Thymus (tissue), 11 donors: Measurements from ENCODE around the gene PLSCR3. TPM values are rescaled to one million over a fixed set of nuclear protein-coding genes. Genes with fewer than 3 reads are reported as not detected.

Source experiments
- DNase-seq, 9 donors: peaks; one replicate each; pipeline ENCODE4 v3.0.0-alpha.2; 2013; ENCODE audit warnings: low spot score in 9 of 9, low read depth in 6 of 9, missing footprints in 1 of 9
- H3K27ac ChIP-seq, 2 donors: one replicate each; pipeline ENCODE4 v1.5.1; 2013; ENCODE audit warnings: control low read depth in 1 of 2, low read depth in 1 of 2, low read length in 1 of 2, mild to moderate bottlenecking in 1 of 2, moderate library complexity in 1 of 2
- H3K27me3 ChIP-seq, 2 donors: one replicate each; pipeline ENCODE4 v1.5.1; 2013; ENCODE audit warnings: low read length in 1 of 2; ENCODE audit not compliant: control insufficient read depth in 2 of 2, insufficient read depth in 1 of 2
- H3K36me3 ChIP-seq, 2 donors: one replicate each; pipeline ENCODE4 v1.5.1; 2013; ENCODE audit warnings: low read length in 1 of 2, mild to moderate bottlenecking in 1 of 2, moderate library complexity in 1 of 2; ENCODE audit not compliant: control insufficient read depth in 2 of 2, insufficient read depth in 2 of 2
- H3K4me1 ChIP-seq, 2 donors: one replicate each; pipeline ENCODE4 v1.5.1; 2013; ENCODE audit warnings: low read length in 2 of 2; ENCODE audit not compliant: control insufficient read depth in 2 of 2, insufficient read depth in 2 of 2
- H3K4me3 ChIP-seq, 2 donors: one replicate each; pipeline ENCODE4 v1.5.1; 2013; ENCODE audit warnings: low read length in 2 of 2, control low read depth in 1 of 2, mild to moderate bottlenecking in 1 of 2
- H3K9me3 ChIP-seq, 2 donors: one replicate each; pipeline ENCODE4 v1.5.1; 2013; ENCODE audit warnings: low read length in 1 of 2, mild to moderate bottlenecking in 1 of 2; ENCODE audit not compliant: control insufficient read depth in 2 of 2, insufficient read depth in 1 of 2
- WGBS: extraction: QIAGEN DNeasy Blood & Tissue Kit; methylation state at CpG from one replicate; pipeline ENCODE4 v1.1.7; 2013; 5-methylcytosine and 5-hydroxymethylcytosine counted together
- polyA plus RNA-seq: library from polyadenylated mRNA; stranded (reverse); fragments of 200-250 nt; gene quantifications from one replicate; pipeline ENCODE4 v1.2.3, GENCODE V29; 2013
- total RNA-seq: library from RNA; stranded (reverse); fragments of 120-200 nt; gene quantifications from one replicate; pipeline ENCODE4 v1.2.4, GENCODE V29; 2013
- donor health status: healthy.

PLSCR3 gene
- total and polyA plus RNA-seq, 2 donors = 9.3 to 32.7 TPM

DNA sequence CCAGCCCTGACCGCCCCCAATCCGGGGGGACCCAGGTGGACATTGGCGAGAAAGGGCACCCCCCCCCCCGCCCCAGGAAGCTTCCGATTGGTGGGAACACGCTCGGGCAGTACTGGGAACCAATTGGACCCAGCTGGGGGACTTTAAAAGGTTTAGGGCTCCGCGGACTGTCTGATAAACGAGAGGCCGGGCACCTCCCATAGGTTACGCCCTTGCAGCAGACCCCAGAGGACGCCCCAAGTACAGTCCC lies 9.3 kb upstream of the PLSCR3 start:
- no peak for DNase-seq
- under 1% methylated on average over 13 of the region's 13 CpGs for WGBS
- H3K27ac ChIP-seq = peak overlapping the region; percentile 74 to 89

DNA sequence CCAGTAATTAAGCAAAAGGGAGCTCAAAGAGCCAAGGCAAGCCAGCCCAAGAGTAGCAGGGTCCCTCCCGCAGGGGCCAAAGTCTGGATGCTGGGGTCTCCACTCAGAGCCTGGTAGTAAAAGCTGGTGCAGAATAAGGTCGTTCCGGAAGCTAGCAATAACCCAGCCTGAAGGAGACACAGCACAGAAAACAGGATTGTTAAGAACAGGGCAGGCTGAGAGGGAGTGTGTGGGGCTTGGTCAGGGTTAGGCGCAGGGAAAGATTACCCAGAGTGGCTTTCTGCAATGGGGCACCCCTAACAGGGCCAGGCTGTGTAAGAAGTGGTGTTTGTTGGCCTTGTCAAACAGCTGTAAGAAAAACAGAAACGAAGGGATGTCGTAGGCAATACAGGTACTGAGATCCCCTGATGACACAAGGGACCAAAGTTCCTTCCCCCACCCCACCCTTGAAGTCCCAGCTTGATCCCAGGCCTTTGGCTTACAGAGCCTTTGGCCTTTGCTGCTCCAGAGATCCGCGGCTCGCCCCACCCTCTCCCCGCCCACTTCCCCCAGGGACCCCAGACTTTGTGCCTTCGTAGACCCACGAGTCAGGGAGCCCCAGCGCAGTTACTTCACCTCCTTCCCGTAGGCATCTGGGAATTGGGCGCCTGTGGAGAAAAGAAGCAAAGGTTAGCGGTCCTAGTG lies 8.9 kb upstream of the PLSCR3 start:
- 22% methylated on average over 16 of the region's 16 CpGs for WGBS
- peaks cover 33 to 38% of the 10 kb centered on the region in 2 donors for H3K27me3 ChIP-seq
- peak overlapping the region; percentile 74 to 89 for H3K27ac ChIP-seq
- H3K9me3 ChIP-seq = peaks cover 0 to 5% of the 10 kb centered on the region in 2 donors
- no peaks in the 10 kb centered on the region for H3K36me3 ChIP-seq
- DNase-seq = peak in 3 of 9 donors; percentile 35 to 62 (median 37)
- H3K4me3 ChIP-seq = peak overlapping the region; percentile 81 to 87
- H3K4me1 ChIP-seq = peaks cover 10 to 15% of the 10 kb centered on the region in 2 donors

More for the DNA sequence above, 9.3 kb upstream of the PLSCR3 start:
- H3K36me3 ChIP-seq = no peaks in the 10 kb centered on the region
- peaks cover 0 to 5% of the 10 kb centered on the region in 2 donors for H3K9me3 ChIP-seq
- H3K27me3 ChIP-seq = peaks cover 37 to 42% of the 10 kb centered on the region in 2 donors
- peaks cover 10 to 15% of the 10 kb centered on the region in 2 donors for H3K4me1 ChIP-seq
- peak overlapping the region; percentile 81 to 87 for H3K4me3 ChIP-seq

DNA sequence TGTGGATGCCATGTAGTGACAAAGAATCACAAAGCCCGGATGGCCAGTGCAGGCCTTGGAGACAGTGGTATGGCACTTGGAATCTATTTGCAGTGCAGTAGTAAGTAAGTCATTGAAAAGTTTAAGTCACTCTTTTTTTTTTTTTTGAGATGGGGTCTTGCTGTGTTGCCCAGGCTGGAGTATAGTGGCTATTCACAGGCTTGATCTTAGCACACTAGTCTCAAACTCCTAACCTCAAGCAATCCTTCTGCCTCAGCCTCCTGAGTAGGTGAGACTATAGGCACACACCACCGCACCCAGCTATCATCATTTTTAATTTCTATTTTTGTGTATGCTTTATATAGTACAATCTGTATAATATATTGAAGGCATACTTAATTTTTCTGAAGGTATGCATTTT lies 4.3 kb upstream of the PLSCR3 start:
- Histone ChIP-seq H3K36me3 (no peaks in the 10 kb centered on the region), H3K4me3 (no peak overlapping the region), H3K4me1 (peaks cover 16 to 21% of the 10 kb centered on the region in 2 donors), H3K9me3 (peaks cover 0 to 2% of the 10 kb centered on the region in 2 donors), H3K27ac (no peak overlapping the region), H3K27me3 (peaks cover 0 to 8% of the 10 kb centered on the region in 2 donors)
- no peak for DNase-seq
- 98% methylated on average over 2 of the region's 2 CpGs for WGBS

DNA sequence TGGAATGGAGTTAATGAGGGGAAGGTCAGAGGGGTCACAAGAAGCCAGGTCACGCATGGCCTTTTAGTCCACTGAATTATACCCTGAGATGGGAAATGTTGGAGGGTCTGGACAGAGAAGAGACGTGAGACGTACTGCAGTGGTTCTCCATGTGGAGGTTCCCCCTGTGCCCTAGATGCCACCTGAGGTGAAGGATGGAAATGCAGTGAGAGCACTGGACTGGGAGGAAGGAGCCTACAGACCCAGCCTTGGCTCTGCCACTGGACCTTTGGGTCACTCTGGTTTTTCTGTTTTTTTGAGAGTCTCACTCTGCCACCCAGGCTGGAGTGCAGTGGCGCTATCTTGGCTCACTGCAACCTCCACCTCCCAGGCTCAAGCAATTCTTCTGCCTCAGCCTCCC lies 1.8 kb upstream of the PLSCR3 start:
- H3K27ac ChIP-seq = no peak overlapping the region
- H3K27me3 ChIP-seq = peaks cover 0 to 8% of the 10 kb centered on the region in 2 donors
- H3K4me3 ChIP-seq = no peak overlapping the region
- peaks cover 0 to 2% of the 10 kb centered on the region in 2 donors for H3K9me3 ChIP-seq
- DNase-seq = no peak
- 95% methylated on average over 4 of the region's 4 CpGs for WGBS
- no peaks in the 10 kb centered on the region for H3K36me3 ChIP-seq
- H3K4me1 ChIP-seq = peaks cover 9 to 16% of the 10 kb centered on the region in 2 donors

DNA sequence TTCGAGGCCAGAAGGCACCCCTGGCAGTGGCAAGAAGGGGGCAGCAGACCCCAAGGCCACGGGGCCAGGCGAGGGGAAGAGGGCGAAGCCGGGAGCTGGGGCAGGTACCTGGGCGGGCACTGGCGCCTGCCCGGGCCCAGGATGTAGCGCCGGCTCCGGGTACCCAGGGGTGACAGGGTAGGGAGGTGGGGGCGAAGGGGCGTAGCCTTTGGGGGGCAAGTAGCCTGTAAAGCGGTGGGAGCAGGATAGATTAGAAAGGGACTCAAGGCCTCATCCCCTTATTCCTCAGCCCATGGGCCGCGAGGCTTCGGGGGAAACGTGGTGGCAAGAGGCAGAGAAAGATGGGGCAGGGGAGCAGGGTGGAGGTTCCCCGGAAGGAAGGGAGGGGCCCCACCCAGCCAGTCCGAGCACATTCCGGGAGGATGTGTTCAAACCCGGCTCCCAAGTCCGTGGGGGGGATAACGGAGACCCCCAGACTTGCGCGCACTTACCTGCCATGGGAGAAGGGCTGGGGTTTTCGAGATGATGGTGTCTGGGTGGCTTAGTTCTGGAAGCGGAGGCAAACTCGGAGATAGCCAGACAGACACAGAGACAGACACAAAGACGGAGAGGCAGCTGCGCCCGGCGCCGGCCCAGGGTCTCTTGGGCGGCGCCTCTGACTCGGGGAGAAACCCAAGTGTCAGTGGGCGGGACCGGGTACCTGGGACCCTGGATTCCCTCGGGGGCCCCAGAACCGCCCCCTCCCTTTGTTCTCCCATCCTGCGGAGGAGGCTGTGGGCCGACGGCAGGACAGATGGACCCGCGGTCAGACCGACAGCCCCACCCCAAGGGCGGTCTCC lies 493 bp downstream of the PLSCR3 start:
- peak in 4 of 9 donors; percentile 16 to 76 (median 58) for DNase-seq
- peaks cover 0 to 8% of the 10 kb centered on the region in 2 donors for H3K27me3 ChIP-seq
- H3K9me3 ChIP-seq = peaks cover 0 to 2% of the 10 kb centered on the region in 2 donors
- 11% methylated on average over 48 of the region's 48 CpGs for WGBS
- H3K4me3 ChIP-seq = peak overlapping the region; percentile 64 to 74
- H3K27ac ChIP-seq = peak overlapping the region; percentile 14 to 86
- H3K4me1 ChIP-seq = peaks cover 9 to 16% of the 10 kb centered on the region in 2 donors
- peaks cover 3 to 8% of the 10 kb centered on the region in 2 donors for H3K36me3 ChIP-seq

DNA sequence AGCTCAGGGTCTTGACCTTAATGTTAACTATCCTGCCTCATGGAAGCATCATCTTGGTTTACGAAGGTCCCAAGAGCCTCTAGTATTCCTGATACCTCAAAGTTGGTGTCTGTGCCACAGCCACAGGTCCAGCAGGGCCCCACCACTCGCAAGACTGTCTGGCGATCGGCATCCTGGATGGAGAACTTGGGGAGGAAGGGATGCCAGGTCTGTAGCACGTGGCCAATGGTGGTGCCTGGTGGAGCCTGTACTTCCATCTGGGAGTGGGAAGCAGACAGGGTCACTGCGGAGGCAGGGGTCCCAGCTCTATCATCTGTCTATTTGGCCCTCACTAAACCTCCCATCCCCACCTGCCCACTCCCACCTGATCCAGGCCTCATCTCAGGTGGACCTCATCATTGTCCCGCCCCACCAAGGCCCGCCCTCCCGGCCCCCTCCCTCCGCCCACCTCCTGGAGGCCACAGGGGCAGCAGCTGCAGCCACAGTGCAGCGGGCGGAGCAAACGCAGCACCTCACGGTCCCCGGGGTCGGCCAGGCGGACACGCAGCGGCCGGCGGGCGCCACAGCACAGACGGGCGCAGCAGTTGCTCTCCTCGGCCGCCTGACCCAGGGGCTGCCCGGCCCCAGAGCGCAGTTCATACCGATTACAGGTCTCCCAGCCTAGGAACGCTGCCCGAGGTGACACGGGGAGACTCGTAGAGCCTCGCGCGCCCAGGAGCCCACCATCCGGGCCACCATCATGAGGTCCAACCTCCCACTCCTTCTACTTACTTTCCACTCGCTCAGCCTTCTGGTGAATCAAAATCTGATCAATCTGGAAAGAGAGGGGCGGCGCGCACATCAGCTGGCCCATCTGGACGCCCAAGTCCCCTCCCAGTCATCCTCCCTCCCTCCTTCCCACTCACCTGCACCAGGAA lies 1.4 kb downstream of the PLSCR3 start:
- 92% methylated on average over 42 of the region's 42 CpGs for WGBS
- H3K4me3 ChIP-seq = peak overlapping the region; percentile 64 to 74
- H3K36me3 ChIP-seq = peaks cover 3 to 8% of the 10 kb centered on the region in 2 donors
- peak overlapping the region in 1 of 2 donors; percentile 47 for H3K27ac ChIP-seq
- peaks cover 0 to 8% of the 10 kb centered on the region in 2 donors for H3K27me3 ChIP-seq
- DNase-seq = no peak
- H3K4me1 ChIP-seq = peaks cover 9 to 16% of the 10 kb centered on the region in 2 donors
- peaks cover 0 to 2% of the 10 kb centered on the region in 2 donors for H3K9me3 ChIP-seq

DNA sequence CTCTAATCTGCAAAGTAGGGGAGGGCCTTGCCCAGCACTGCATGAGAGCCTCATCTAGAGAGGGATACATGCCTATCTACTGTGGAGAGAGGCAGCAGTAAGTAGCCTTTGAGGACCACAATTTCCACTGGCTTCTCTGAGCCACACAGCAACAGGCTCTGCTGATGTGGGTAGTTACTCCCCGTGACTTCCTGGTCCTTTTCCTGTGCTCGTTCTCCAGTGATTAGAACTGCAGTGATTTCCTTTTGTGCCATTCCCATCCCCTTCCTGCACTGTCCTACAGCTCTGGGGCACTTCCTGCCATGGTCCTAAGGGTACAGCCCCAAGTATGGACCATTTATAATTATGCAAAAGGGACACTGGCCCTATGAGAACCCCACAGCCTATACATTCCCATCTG lies 3.0 kb downstream of the PLSCR3 start:
- H3K9me3 ChIP-seq = peaks cover 0 to 2% of the 10 kb centered on the region in 2 donors
- peaks cover 9 to 16% of the 10 kb centered on the region in 2 donors for H3K4me1 ChIP-seq
- no peak overlapping the region for H3K27ac ChIP-seq
- DNase-seq = no peak
- no peak overlapping the region for H3K4me3 ChIP-seq
- peaks cover 0 to 10% of the 10 kb centered on the region in 2 donors for H3K27me3 ChIP-seq
- WGBS = 68% methylated on average over 2 of the region's 2 CpGs
- peaks cover 3 to 8% of the 10 kb centered on the region in 2 donors for H3K36me3 ChIP-seq

DNA sequence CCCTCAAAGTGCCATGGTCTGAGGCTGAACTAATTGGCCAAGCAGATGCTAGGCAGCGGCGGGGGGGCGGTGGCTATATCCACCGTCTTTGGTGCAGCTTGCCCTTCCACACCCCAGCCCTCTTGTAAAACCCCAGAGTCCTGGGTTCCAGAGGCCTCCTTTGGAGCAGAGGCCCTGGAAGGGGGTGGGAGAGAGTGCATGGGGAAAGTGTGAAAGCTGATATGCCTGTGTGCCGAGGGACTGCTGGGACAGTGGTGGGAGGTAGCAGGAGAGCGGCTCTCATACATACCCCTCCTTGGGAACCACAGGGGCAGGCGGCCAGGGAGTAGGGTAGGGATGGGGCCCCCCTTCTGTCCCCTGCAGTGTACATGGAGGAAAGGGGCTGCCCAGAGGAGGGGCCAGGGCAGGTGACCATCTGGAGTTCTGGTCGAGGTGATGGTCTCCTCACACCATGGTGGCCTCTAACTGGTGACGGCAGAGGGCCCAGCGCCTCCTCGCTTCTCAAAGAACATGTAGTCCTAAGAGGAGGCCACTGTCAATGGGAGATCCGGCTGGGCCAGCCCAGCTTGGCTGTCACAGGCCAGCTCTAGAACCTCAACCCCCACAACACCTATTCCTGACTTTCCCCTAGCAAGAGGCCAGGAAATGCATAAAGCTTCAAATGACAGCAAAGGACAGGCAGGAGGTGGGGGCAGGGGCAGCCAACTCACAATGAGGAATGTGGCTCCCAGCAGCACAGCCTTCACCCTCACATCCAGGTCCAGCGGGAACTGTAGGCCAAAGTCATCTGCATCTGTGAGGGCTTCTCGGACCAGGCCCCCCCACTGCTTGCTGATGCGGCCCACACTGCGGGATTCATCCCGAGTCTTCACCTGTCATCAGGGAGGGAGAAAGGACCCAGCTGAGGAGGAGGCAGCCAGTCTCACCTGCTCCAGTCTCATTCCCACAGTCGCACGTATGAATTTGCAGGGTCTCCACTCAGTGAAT lies 4.1 kb downstream of the PLSCR3 start:
- Histone ChIP-seq H3K4me3 (no peak overlapping the region), H3K36me3 (peaks cover 3 to 8% of the 10 kb centered on the region in 2 donors), H3K27me3 (peaks cover 0 to 13% of the 10 kb centered on the region in 2 donors), H3K9me3 (peaks cover 0 to 2% of the 10 kb centered on the region in 2 donors), H3K4me1 (peaks cover 9 to 16% of the 10 kb centered on the region in 2 donors), H3K27ac (no peak overlapping the region)
- DNase-seq = no peak
- WGBS = 93% methylated on average over 19 of the region's 19 CpGs
